Fibroblast of skin of left biceps (primary cell): Measurements from ENCODE around the gene RHBDD1.
A peak's percentile ranks its signal among the peaks of the same experiment; 100 is the strongest.

Experiments
- DNase-seq, 2 experiments: peaks; one replicate each; pipeline ENCODE4 v3.0.0-alpha.2; 2013; ENCODE audit warnings: low read depth in 2 of 2

Gene RHBDD1

DNA sequence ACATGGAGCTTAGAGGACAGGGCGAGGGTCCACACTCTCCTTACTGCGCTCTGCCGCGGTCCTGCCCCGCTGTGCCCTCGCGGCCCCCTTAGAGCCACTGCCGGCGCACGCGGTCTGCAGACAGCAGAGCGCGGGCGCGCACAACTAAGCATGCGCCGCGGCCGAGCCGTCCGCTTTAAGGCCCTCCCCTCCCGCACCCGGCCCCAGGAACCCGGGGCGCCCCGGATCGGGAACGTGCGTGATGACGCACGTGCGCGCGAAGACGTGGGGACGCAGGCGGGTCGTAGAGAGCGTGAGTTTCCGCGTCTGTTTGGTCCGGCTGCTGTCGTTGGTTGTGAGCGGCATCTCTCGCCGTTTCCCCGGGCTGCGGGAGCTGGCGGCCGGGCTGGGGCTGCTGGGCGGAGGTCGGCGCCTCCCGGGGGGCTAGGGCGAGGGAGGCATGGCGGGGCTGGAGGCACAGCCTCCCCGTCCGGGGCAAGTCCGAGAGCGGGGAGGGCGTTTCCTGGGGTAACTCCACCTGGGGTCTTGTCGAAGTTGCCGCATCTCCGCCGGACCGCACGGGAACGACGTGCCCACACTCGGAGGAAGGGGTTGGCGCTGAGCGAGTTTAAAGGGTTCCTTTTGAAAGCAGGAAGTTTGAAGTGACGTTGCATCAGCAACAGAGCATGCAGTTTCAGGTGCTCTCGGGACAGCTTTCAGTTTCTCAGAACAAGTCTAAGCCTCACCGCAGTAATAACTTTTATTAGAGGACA is at the start of gene RHBDD1:
TSS of gene RHBDD1 (plus strand) at position 259 of the 752 bp plus-strand sequence. CDS start 28,640 bp downstream, outside the sequence.
- peak; percentile 90 to 92 for DNase-seq

- no peak for DNase-seq
Measured at GRCh38 chr2:226788064-226788463, 47.8 kb upstream of the RHBDD1 start.

DNA sequence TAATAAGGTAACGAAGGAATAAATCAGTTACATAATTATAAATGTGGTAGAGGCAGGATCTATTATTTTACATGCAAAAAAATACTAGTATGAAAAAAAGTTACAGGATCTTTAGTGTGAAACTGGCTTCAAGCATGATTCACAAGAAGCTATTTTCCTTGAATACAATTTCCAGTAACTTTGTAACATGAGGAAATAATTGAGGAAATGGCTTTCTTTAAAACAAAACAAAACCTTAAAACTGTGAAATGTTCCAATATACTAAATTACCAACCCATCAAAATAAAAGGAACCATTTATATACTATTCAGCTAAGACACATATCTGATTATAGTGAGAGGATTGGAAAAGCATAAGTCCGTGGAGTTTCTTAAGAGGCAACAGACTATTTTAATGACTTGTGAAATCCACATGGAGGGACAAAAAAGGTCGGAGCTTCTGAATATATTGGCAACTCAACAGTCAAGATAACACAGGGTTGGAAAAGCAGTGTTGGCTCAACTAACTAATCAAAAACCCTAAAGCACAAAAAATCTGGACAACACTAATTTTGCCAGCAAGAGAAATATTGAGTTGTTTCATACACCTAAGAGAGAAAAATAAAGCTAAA is 46.9 kb upstream of the RHBDD1 start:
- no peak for DNase-seq

GRCh38 chr2:226790011-226790410 is 45.8 kb upstream of the RHBDD1 start:
- DNase-seq: no peak

DNA sequence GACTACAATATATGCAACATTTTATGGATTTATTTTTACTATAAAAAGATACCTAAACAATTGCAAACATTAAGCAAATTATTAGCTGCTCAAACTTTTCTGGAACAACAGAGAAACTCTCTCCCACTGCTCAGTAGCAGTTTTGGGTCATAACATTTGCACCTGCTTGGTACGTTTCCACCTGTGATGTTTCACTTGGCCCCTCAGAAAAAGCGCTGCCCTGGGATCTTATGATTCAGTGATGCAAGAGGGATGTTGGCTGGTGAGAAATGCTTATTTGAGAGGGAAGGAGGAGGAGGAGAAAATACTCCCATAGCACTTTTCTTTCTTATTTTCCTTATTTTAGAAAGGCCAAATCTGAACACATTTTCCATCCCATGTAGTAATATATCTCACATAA is 45.4 kb upstream of the RHBDD1 start:
- DNase-seq: no peak

GRCh38 chr2:226791056-226791486 is 44.8 kb upstream of the RHBDD1 start:
- DNase-seq: no peak

DNA sequence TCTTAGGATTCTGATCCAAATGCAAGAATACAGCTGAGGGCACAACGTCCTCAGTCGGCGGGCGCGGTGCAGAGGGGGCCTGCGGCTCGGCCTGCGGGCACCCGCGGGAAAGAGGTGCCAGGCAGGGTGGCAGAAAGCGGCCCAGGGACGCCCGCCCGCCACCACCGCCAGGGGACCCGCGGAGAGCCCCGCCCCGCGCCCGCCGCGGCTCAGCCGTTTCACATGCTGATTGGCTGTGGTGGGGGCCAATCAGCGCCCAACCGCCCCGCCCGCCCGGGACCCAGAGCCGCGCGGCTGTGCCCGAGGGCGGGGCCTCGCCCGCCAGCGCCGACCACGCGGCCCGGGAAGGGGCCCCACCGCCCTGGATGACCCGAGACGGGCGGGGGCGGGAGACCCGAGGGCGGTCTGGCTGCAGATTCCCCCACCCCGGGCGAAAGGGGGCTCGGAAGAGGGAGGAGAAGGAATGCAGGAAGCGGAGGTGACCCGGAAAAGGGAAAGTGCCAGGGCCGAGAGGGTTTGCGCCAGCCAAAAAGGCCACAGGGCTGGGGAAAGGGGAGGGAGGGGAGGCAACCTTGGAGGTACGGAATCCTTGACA is 44.3 kb upstream of the RHBDD1 start:
- DNase-seq: no peak

- DNase-seq: no peak
Measured at GRCh38 chr2:226792155-226792881, 43.5 kb upstream of the RHBDD1 start.

DNA sequence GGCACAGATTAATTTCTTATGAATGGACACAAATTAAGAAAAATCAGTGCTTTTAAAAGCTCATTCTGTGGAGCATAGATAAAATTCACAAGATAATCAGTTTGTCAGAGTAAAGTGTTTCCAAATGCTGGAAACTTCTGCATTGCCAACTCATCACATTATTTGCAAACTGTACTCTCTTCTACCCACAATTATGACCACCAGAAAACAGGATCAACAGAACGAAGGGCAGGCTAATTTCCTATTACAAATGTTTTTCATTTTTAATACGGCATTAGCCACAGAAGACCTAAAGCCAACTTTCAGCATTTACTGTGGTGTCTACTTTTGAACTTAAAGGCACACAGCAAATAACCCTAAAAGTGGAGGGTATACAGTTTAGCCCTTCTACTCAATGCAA is 42.2 kb upstream of the RHBDD1 start:
- DNase-seq: no peak

DNA sequence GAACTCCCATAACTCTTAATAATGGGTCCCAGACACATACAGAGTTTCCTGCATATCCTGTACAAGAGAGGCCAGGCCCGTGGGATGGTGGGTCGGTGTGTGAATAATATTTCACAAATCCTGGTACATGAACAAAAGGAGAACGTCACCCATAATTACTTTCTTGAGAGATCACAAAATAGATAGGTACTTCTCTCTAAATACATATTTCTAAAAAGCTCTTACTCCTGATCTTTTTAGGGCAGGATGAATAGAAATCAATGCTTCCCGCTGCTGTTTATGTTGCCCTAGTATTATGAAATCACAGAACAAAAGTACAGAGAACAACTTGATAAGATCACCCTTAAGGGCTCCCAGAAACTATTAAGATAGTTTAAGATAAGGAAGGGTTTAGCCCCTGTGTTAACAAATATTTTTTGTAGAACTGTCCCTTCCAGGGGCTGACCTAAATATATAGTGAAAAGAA is 41.6 kb upstream of the RHBDD1 start:
- no peak for DNase-seq

DNA sequence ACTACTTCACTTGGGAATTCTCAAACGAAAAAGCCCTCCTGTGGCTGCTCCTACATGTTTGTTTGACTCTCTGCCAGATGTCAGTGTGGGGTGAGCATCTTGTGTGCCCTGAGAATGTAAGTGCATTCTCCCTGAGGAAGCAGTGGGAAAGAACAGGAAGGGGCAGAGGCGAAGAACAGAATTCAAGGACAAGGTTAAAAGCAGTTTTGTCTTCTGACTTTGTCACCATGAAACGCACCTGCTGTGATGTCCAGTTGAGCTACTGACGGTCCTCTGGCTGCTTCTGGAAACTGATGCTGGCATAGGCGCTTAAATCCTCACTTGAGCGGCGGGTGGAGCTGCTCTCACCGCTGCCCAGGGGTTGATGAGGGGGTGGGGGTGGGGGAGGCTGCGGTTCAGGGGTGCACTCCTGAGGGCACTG is 41.1 kb upstream of the RHBDD1 start:
- no peak for DNase-seq

- no peak for DNase-seq
Measured at GRCh38 chr2:226795281-226796011, 40.4 kb upstream of the RHBDD1 start.

- no peak for DNase-seq
Measured at GRCh38 chr2:226796012-226796839, 39.6 kb upstream of the RHBDD1 start.

DNA sequence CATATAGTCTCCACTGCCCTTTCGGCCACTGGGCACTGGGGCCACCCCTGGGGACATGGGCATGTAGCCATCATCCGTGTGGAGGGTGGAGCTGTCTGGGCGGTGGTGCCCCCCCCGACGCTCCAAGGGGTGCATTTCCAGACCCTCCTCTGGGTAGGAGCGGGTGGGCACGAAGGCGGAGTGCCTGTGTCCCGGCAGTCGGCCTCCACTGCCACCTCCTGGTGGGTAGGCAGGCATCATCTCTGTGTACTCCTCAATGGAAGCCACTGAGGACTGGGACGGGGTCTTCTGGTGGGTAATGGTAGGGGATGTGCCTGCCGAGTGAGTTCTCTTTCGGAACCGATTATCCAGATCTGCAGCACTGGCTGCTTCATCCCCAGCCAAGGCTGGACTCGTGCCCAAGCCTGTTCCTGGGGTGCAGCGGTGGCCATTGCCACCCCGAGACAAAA is 39.0 kb upstream of the RHBDD1 start:
- no peak for DNase-seq

- no peak for DNase-seq
Measured at GRCh38 chr2:226797289-226797988, 38.4 kb upstream of the RHBDD1 start.

- DNase-seq: no peak
Measured at GRCh38 chr2:226797989-226798421, 37.8 kb upstream of the RHBDD1 start.

GRCh38 chr2:226798422-226799210 is 37.2 kb upstream of the RHBDD1 start:
- DNase-seq: no peak

- peak; percentile 66 to 69 for DNase-seq
Measured at GRCh38 chr2:226799211-226799975, 36.5 kb upstream of the RHBDD1 start, which contains the start of gene IRS1. TSS of gene IRS1 (minus strand) at chr2:226799820. CDS start at chr2:226798738, 1,082 bp downstream.
